Brain microvascular endothelial cell (primary cell): ENCODE data around the gene OLIG3.

ENCODE experiments used
- DNase-seq: peaks from one replicate; pipeline ENCODE4 v3.0.0-alpha.2; 2020
- H3K27ac ChIP-seq: fragments of 250-450 bp; sonication (Bioruptor Pico); 2 replicates; pipeline ENCODE4 v1.5.1; 2020; ENCODE audit warnings: mild to moderate bottlenecking, moderate library complexity
- H3K27me3 ChIP-seq: fragments of 250-450 bp; sonication (Bioruptor Pico); replicated peaks from 2 replicates; pipeline ENCODE4 v1.5.1; 2020; ENCODE audit warnings: mild to moderate bottlenecking
- H3K36me3 ChIP-seq: fragments of 250-450 bp; sonication (Bioruptor Pico); replicated peaks from 2 replicates; pipeline ENCODE4 v1.5.1; 2020; ENCODE audit warnings: mild to moderate bottlenecking
- H3K4me3 ChIP-seq: 2 replicates; pipeline ENCODE4 v1.5.1; 2011; ENCODE audit warnings: low read depth, mild to moderate bottlenecking, control low read depth, low read length, moderate library complexity
- CTCF ChIP-seq: IDR thresholded peaks from 2 replicates; pipeline ENCODE4 v1.5.1; 2011; ENCODE audit warnings: low read depth, mild to moderate bottlenecking, moderate library complexity, low read length, control low read depth, inconsistent platforms; ENCODE audit errors: missing control alignments
- in situ Hi-C: cut with HindIII; loops from 2 replicates; pipeline ENCODE4 v1.10.0; 2017; ENCODE audit warnings: low sequenced_read_pairs, low pct_ligation_motif_present

The OLIG3 gene

GRCh38 chr6:137519629-137520176 is 25.5 kb upstream of the OLIG3 start:
- in situ Hi-C loops: no loop called here
- peaks cover 32% of the 10 kb centered on the region for H3K27me3 ChIP-seq
- no peak overlapping the region for H3K4me3 ChIP-seq
- H3K36me3 ChIP-seq: no peaks in the 10 kb centered on the region
- no peak for TF ChIP-seq CTCF
- no peak for DNase-seq
- no peak overlapping the region for H3K27ac ChIP-seq

GRCh38 chr6:137518386-137518983 is 24.3 kb upstream of the OLIG3 start:
- H3K27ac ChIP-seq: no peak overlapping the region
- in situ Hi-C loops: no loop called here
- no peak for TF ChIP-seq CTCF
- no peaks in the 10 kb centered on the region for H3K36me3 ChIP-seq
- H3K4me3 ChIP-seq: no peak overlapping the region
- H3K27me3 ChIP-seq: peaks cover 43% of the 10 kb centered on the region
- no peak for DNase-seq

GRCh38 chr6:137514418-137514817 is 20.2 kb upstream of the OLIG3 start:
- TF ChIP-seq CTCF: no peak
- in situ Hi-C loops: no loop called here
- no peak for DNase-seq
- no peak overlapping the region for H3K4me3 ChIP-seq
- H3K36me3 ChIP-seq: no peaks in the 10 kb centered on the region
- no peak overlapping the region for H3K27ac ChIP-seq
- peaks cover 49% of the 10 kb centered on the region for H3K27me3 ChIP-seq

GRCh38 chr6:137512757-137513605 is 18.8 kb upstream of the OLIG3 start:
- TF ChIP-seq CTCF: no peak
- H3K4me3 ChIP-seq: no peak overlapping the region
- peaks cover 42% of the 10 kb centered on the region for H3K27me3 ChIP-seq
- DNase-seq: no peak
- H3K27ac ChIP-seq: no peak overlapping the region
- no peaks in the 10 kb centered on the region for H3K36me3 ChIP-seq
- in situ Hi-C loops: no loop called here

GRCh38 chr6:137510923-137511322 is 16.7 kb upstream of the OLIG3 start:
- Histone ChIP-seq H3K27me3 (peaks cover 31% of the 10 kb centered on the region), H3K4me3 (no peak overlapping the region), H3K27ac (no peak overlapping the region), H3K36me3 (no peaks in the 10 kb centered on the region)
- no peak for TF ChIP-seq CTCF
- no peak for DNase-seq
- in situ Hi-C loops: no loop called here
